ENCODE results near the gene NKTR.

GRCh38 chr3:42660898-42661297 is 60.4 kb downstream of the NKTR start:
- TF ChIP-seq YY1 (IDR thresholded peaks at IDR 0.05; ENCODE audit: insufficient read depth, insufficient read length) (no peak), ZNF274 (IDR thresholded peaks at IDR 0.05; ENCODE audit: low read depth, low read length) (no peak), SUZ12 (IDR thresholded peaks at IDR 0.05; ENCODE audit: extremely low read depth, insufficient read depth, insufficient read length) (no peak)

Data from NT2/D1 (cell line).